ENCODE measurements around the gene TEKT5.

DNA sequence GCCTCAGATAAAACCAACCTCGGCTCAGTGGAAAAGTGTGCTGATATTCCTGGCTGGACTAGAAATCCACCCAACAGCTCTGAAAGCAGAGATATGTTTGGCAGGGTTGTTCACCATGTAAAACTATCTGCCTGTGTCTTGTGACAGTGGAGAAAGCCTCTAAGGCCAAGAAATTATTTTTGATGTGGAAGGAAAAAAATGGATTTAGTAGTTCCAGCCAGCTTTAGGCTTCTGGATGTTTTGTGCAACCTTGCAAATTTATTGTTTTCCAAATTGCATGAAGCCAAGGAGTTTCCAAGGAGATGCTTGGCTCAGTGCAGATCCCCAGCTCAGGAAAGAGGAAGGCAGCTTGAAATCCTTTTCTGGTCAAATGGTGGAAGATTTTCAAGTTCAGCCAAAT is 31.6 kb downstream of the TEKT5 start:
- no peak for TF ChIP-seq POLR2A (IDR thresholded peaks at IDR 0.05)
- TF ChIP-seq, protein P1, sequence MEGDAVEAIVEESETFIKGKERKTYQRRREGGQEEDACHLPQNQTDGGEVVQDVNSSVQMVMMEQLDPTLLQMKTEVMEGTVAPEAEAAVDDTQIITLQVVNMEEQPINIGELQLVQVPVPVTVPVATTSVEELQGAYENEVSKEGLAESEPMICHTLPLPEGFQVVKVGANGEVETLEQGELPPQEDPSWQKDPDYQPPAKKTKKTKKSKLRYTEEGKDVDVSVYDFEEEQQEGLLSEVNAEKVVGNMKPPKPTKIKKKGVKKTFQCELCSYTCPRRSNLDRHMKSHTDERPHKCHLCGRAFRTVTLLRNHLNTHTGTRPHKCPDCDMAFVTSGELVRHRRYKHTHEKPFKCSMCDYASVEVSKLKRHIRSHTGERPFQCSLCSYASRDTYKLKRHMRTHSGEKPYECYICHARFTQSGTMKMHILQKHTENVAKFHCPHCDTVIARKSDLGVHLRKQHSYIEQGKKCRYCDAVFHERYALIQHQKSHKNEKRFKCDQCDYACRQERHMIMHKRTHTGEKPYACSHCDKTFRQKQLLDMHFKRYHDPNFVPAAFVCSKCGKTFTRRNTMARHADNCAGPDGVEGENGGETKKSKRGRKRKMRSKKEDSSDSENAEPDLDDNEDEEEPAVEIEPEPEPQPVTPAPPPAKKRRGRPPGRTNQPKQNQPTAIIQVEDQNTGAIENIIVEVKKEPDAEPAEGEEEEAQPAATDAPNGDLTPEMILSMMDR (IDR thresholded peaks at IDR 0.05) = no peak

Data from lower leg skin (tissue), 3 donors.